ENCODE measurements around the gene ZCCHC3. TPM values are rescaled to one million over a fixed set of nuclear protein-coding genes. Genes with fewer than 3 reads are reported as not detected.

The ZCCHC3 gene
- total RNA-seq, 6 experiments from 2014 or later, result 10.9 to 11.7 (median 11.4) TPM

DNA sequence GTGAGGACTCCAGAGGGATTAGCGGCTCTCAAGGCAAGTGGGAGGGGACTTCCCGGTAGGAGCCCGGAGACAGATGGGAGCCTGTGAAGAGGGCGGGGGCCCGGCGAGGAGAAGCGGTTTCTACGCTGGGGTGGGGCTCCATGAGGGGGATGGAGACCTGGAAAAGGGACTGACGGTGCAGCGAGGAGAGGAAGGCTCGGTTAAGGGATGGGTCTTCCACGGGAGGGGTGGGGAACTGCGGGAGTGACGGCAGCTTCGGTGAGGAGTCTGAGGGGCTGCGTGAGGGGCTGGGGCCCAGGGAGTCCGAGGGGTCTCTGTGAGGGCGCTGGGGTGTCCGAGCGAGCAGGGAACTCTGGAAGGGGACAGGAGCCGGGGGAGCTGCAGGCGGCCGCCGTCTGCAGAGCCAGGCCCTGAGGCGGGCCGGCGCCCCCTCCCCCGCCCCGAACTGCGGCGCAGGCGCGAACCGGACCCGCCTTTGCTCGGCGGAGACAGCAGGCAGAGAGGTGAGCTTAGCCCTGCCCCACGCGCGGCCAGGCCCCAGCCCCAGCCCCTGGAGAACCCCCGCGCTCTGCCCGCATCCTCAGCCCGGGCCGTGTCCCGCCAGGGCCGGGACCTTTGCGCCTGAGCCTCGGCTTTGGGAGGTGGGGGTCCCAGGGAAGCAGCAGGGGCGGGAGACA lies 49.4 kb downstream of the ZCCHC3 start, which contains the start of gene NRSN2:
Gene NRSN2 (plus strand): TSS at position 472 of the 677 bp plus-strand sequence. CDS start 2,533 bp downstream, outside the sequence.
- peaks cover 31% of the 10 kb centered on the region for H3K36me3 Mint-ChIP-seq (ENCODE audit: low read depth)
- H3K4me1 Mint-ChIP-seq (ENCODE audit: low read depth), result peaks cover 21% of the 10 kb centered on the region
- TF ChIP-seq, protein P1, sequence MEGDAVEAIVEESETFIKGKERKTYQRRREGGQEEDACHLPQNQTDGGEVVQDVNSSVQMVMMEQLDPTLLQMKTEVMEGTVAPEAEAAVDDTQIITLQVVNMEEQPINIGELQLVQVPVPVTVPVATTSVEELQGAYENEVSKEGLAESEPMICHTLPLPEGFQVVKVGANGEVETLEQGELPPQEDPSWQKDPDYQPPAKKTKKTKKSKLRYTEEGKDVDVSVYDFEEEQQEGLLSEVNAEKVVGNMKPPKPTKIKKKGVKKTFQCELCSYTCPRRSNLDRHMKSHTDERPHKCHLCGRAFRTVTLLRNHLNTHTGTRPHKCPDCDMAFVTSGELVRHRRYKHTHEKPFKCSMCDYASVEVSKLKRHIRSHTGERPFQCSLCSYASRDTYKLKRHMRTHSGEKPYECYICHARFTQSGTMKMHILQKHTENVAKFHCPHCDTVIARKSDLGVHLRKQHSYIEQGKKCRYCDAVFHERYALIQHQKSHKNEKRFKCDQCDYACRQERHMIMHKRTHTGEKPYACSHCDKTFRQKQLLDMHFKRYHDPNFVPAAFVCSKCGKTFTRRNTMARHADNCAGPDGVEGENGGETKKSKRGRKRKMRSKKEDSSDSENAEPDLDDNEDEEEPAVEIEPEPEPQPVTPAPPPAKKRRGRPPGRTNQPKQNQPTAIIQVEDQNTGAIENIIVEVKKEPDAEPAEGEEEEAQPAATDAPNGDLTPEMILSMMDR (IDR thresholded peaks at IDR 0.05), result no peak
- H3K27ac Mint-ChIP-seq, result peak within 1 kb of the TSS; percentile 86
- H3K9me3 Mint-ChIP-seq, result peaks cover 35% of the 10 kb centered on the region
- H3K27me3 Mint-ChIP-seq (ENCODE audit: insufficient read depth), result peaks cover 6% of the 10 kb centered on the region
- H3K4me3 Mint-ChIP-seq, result peak within 1 kb of the TSS; percentile 94
- peak; percentile 41 for DNase-seq

DNA sequence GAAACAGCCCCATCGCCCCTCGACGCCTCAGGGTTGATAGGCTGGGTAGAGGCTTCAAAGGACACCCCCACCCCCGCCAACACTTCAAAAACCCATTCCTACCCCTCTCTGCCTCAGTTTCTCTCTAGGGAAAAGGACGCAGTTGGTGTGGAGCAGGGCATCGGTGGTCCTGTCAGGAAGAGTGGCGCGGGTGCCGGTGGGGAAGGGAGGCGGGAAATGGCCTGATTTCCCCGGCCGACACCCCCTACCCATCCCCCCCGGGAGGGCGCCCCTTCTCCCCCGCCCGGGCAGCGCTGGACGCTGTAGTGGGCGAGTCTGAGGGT lies 49.9 kb downstream of the ZCCHC3 start:
- H3K4me1 Mint-ChIP-seq (ENCODE audit: low read depth), result peaks cover 17% of the 10 kb centered on the region
- peaks cover 30% of the 10 kb centered on the region for H3K9me3 Mint-ChIP-seq
- H3K27ac Mint-ChIP-seq, result peak overlapping the region; percentile 86

DNA sequence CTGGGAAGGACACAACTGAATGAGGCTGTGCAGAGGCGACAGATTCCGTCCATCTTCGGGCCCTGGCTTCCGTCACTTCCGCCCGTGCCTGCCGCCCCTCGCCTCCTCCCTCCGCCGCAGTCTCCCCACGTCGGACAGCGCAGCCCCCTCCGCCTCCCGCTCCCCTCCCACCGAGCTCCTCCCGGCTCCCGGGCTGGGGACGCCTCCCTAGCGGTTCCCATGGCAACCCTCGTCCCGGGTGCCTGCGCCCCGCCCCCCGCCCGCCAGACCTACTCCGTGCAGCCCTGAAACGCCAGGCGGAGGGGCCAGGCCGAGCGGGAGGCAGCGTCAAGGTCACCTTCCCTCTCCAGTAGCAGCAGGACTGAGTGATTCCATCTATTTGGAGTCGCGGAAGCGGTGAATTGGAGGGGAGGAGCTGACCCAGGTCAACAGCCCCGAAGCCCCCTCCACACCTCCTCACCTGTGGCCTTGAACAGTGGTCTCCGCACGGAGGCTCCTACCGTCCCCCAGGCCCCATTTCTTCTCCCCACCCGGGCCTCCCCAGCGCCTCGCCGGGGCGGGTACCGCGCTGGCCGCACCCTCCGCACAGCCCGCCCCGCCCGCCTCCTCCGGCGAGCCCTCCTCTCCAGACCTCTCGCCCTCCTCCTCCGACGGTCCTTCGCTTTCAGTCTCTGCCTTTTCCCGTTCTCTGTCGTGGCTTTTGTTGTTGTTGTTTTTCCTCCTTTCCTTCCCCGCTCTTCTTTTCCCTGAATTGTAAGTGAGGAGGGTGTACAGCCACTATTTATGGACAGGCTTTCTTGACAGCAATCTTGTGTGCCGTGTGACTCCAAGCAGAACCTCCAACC lies 50.5 kb downstream of the ZCCHC3 start:
- peak; percentile 91 for DNase-seq
- peaks cover 26% of the 10 kb centered on the region for H3K9me3 Mint-ChIP-seq
- peaks cover 3% of the 10 kb centered on the region; the same call in 1 of the 2 replicates for H3K27me3 Mint-ChIP-seq (ENCODE audit: insufficient read depth)
- peak overlapping the region; percentile 94 for H3K4me3 Mint-ChIP-seq
- TF ChIP-seq, protein P1 (IDR thresholded peaks at IDR 0.05), result no peak
- H3K27ac Mint-ChIP-seq, result peak overlapping the region; percentile 86
- H3K4me1 Mint-ChIP-seq (ENCODE audit: low read depth), result peaks cover 17% of the 10 kb centered on the region
- H3K36me3 Mint-ChIP-seq (ENCODE audit: low read depth), result peaks cover 24% of the 10 kb centered on the region

More for the DNA sequence above, 49.9 kb downstream of the ZCCHC3 start:
- Mint-ChIP-seq H3K27me3 (ENCODE audit: insufficient read depth) (peaks cover 3% of the 10 kb centered on the region; the same call in 1 of the 2 replicates), H3K4me3 (peak overlapping the region; percentile 94), H3K36me3 (ENCODE audit: low read depth) (peaks cover 26% of the 10 kb centered on the region)
- DNase-seq, result no peak
- TF ChIP-seq, protein P1 (IDR thresholded peaks at IDR 0.05), result no peak

DNA sequence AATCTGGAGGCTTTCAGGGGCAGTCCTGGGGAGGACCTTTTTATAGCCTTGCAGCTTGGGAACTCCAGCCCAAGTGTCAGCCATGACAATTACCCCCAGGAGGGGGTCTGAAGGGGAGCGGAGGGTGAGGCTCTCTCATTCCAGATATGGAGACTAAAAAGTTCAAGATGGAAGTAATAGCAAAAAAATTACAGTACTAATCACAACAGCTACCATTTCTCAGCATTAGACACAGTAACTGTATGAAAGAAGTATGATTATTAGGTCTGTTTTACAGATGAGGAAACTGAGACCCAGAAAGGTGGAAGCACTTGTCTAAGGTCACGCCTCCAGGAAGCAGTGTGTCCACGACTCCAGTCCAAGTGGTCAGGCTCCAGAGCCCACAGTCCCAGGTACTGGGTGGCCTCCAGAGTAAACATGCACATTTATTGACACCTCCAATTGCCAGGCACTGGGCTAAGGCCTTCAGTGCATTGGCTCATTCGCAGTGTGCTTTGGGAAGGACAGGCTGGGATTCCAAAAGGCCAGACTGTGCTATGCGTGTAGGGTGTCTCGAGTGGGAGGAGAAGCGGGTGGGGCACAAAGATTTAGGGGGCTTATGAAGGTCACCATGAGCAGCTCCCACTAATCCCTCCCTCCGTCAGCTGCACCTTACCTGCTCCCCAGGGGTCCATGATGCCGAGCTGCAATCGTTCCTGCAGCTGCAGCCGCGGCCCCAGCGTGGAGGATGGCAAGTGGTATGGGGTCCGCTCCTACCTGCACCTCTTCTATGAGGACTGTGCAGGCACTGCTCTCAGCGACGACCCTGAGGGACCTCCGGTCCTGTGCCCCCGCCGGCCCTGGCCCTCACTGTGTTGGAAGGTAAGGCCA lies 51.8 kb downstream of the ZCCHC3 start:
- Mint-ChIP-seq H3K27me3 (ENCODE audit: insufficient read depth) (no peaks in the 10 kb centered on the region; the same call in 1 of the 2 replicates), H3K9me3 (peaks cover 12% of the 10 kb centered on the region), H3K27ac (no peak overlapping the region), H3K4me1 (ENCODE audit: low read depth) (peaks cover 17% of the 10 kb centered on the region), H3K36me3 (ENCODE audit: low read depth) (peaks cover 11% of the 10 kb centered on the region), H3K4me3 (peak overlapping the region; percentile 94)
- DNase-seq, result no peak
- TF ChIP-seq, protein P1 (IDR thresholded peaks at IDR 0.05), result no peak

Other genes starting within 250 kb of the ZCCHC3 start
- gene DEFB125, start 209.9 kb upstream of the ZCCHC3 start, total RNA-seq (2021; fragmentation: NEBNext Ultra II Directional; extraction: Animal tissue kit (Norgen Biotek cat#: 25700)), result not detected
- gene DEFB126, start 155.0 kb upstream of the ZCCHC3 start, total RNA-seq (2021; fragmentation: NEBNext Ultra II Directional; extraction: Animal tissue kit (Norgen Biotek cat#: 25700)), result not detected
- not detected for gene DEFB127, start 140.1 kb upstream of the ZCCHC3 start, total RNA-seq (2021; fragmentation: NEBNext Ultra II Directional; extraction: Animal tissue kit (Norgen Biotek cat#: 25700))
- gene DEFB128, start 107.9 kb upstream of the ZCCHC3 start, total RNA-seq (2021; fragmentation: NEBNext Ultra II Directional; extraction: Animal tissue kit (Norgen Biotek cat#: 25700)), result not detected
- gene DEFB129, start 70.3 kb upstream of the ZCCHC3 start, total RNA-seq (2021; fragmentation: NEBNext Ultra II Directional; extraction: Animal tissue kit (Norgen Biotek cat#: 25700)), result not detected
- not detected for gene DEFB132, start 39.8 kb upstream of the ZCCHC3 start, total RNA-seq (2021; fragmentation: NEBNext Ultra II Directional; extraction: Animal tissue kit (Norgen Biotek cat#: 25700))
- gene C20orf96, start 6.8 kb upstream of the ZCCHC3 start, total RNA-seq (2021; fragmentation: NEBNext Ultra II Directional; extraction: Animal tissue kit (Norgen Biotek cat#: 25700)), result 1 to 10 TPM; 2.9 to 3.5 (median 3.2) TPM
- gene SOX12, start 28.0 kb downstream of the ZCCHC3 start, total RNA-seq (2021; fragmentation: NEBNext Ultra II Directional; extraction: Animal tissue kit (Norgen Biotek cat#: 25700)), result 10 to 100 TPM; 24.5 to 26.3 (median 25.0) TPM
- gene NRSN2, start 49.5 kb downstream of the ZCCHC3 start, total RNA-seq (2021; fragmentation: NEBNext Ultra II Directional; extraction: Animal tissue kit (Norgen Biotek cat#: 25700)), result 10 to 100 TPM; 61.1 to 76.6 (median 65.4) TPM
- gene TRIB3, start 83.2 kb downstream of the ZCCHC3 start, total RNA-seq (2021; fragmentation: NEBNext Ultra II Directional; extraction: Animal tissue kit (Norgen Biotek cat#: 25700)), result 10 to 100 TPM in 3 of 6 experiments, 1 to 10 TPM in 3; 8.4 to 11.8 (median 10.1) TPM
- gene RBCK1, start 110.7 kb downstream of the ZCCHC3 start, total RNA-seq (2021; fragmentation: NEBNext Ultra II Directional; extraction: Animal tissue kit (Norgen Biotek cat#: 25700)), result 10 to 100 TPM; 76.4 to 84.1 (median 77.2) TPM
- gene TBC1D20, start 165.0 kb downstream of the ZCCHC3 start, total RNA-seq (2021; fragmentation: NEBNext Ultra II Directional; extraction: Animal tissue kit (Norgen Biotek cat#: 25700)), result 10 to 100 TPM; 36.7 to 47.0 (median 42.1) TPM
- gene CSNK2A1, start 246.2 kb downstream of the ZCCHC3 start, total RNA-seq (2021; fragmentation: NEBNext Ultra II Directional; extraction: Animal tissue kit (Norgen Biotek cat#: 25700)), result 100 to 1,000 TPM; 124 to 150 (median 135) TPM

Measured in HFFc6 (cell line).